HG02973 (cell line): ENCODE data around the gene OTOR.

ENCODE experiments used
- ATAC-seq: cut with Tn5 transposase; IDR thresholded peaks from one replicate; pipeline ENCODE4 v1.9.1; 2021; ENCODE audit warnings: moderate library complexity; ENCODE audit not compliant: unreplicated experiment

OTOR gene

GRCh38 chr20:16747291-16747811 lies 807 bp upstream of the OTOR start:
- ATAC-seq: no peak

- no peak for ATAC-seq
Measured at GRCh38 chr20:16749573-16749972, 1.4 kb downstream of the OTOR start.

GRCh38 chr20:16752082-16752481 lies 3.9 kb downstream of the OTOR start:
- no peak for ATAC-seq

GRCh38 chr20:16752901-16753300 lies 4.7 kb downstream of the OTOR start:
- no peak for ATAC-seq

GRCh38 chr20:16758454-16759180 lies 10.5 kb downstream of the OTOR start:
- no peak for ATAC-seq

GRCh38 chr20:16759181-16759563 lies 11.0 kb downstream of the OTOR start:
- no peak for ATAC-seq

GRCh38 chr20:16760431-16761304 lies 12.5 kb downstream of the OTOR start:
- ATAC-seq: no peak

GRCh38 chr20:16761305-16761829 lies 13.2 kb downstream of the OTOR start:
- no peak for ATAC-seq

- no peak for ATAC-seq
Measured at GRCh38 chr20:16764560-16764959, 16.4 kb downstream of the OTOR start.

GRCh38 chr20:16771213-16771612 lies 23.1 kb downstream of the OTOR start:
- no peak for ATAC-seq

GRCh38 chr20:16775961-16776360 lies 27.8 kb downstream of the OTOR start:
- ATAC-seq: no peak

- ATAC-seq: no peak
Measured at GRCh38 chr20:16777126-16777525, 29.0 kb downstream of the OTOR start.

- ATAC-seq: no peak
Measured at GRCh38 chr20:16778159-16778558, 30.0 kb downstream of the OTOR start.

- ATAC-seq: no peak
Measured at GRCh38 chr20:16781496-16781895, 33.3 kb downstream of the OTOR start.

- ATAC-seq: no peak
Measured at GRCh38 chr20:16785226-16785625, 37.1 kb downstream of the OTOR start.
